GM18498 (cell line): ENCODE measurements around the gene KIDINS220.

Experiments
- ATAC-seq: cut with Tn5 transposase; IDR thresholded peaks from one replicate; pipeline ENCODE4 v1.9.1; 2021; ENCODE audit warnings: mild to moderate bottlenecking, moderate library complexity; ENCODE audit not compliant: unreplicated experiment

The KIDINS220 gene

DNA sequence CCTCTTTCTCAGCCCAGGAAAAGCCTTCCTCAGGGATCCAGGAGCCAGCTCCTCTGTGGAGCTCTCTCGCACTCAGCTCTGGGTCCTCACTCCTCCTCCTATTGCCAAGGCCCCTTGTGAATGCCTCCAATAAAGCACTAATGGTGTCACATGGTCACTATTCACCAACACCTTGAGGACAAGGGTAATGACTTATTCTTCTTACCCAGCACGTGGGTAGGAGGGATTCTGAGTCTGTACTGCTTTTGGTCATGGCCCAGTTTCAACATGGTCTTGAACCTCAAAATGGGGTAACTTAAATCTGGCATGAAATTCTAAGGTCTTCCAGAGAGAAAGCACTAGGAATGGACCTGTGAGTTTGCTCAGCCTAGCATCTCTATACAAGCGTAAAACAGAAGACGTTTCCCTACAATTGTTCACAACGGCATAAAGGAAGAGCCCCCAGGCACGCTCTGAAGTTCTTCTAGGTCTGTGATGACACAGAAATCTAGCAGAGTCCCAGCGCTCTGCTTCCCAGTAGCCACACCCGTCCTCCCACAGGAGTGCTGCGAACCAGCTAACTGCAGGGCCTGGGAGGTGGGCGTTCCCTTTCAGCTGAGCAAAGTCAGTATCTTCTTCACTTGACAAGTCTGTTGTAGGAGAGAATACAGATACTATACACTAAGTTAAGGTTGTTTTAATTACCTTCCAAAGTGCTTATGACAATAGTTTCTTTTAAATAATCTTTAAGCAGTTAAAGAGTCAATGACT is 14.6 kb upstream of the KIDINS220 start:
- ATAC-seq: no peak

- no peak for ATAC-seq
Observed at GRCh38 chr2:8850845-8851487, 13.6 kb upstream of the KIDINS220 start.

DNA sequence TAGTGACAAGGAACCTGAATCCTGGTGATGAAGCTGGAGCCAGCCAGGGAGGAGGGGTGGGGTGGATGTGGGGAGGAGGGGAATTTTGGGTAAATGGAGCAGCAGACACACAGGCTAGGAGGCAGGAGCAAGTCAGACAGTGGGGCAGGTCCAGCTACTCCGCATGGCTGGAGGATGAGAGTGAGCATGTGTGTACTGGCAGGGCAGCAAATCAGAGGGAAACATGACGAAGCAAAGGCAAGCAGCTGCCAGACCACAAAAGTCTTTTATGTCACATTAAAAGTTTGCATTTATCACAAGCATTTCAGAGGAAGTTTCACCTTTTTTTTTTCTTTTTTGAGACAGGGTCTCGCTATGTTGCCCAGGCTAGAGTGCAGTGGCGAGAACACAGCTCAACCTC is 11.9 kb upstream of the KIDINS220 start:
- no peak for ATAC-seq

DNA sequence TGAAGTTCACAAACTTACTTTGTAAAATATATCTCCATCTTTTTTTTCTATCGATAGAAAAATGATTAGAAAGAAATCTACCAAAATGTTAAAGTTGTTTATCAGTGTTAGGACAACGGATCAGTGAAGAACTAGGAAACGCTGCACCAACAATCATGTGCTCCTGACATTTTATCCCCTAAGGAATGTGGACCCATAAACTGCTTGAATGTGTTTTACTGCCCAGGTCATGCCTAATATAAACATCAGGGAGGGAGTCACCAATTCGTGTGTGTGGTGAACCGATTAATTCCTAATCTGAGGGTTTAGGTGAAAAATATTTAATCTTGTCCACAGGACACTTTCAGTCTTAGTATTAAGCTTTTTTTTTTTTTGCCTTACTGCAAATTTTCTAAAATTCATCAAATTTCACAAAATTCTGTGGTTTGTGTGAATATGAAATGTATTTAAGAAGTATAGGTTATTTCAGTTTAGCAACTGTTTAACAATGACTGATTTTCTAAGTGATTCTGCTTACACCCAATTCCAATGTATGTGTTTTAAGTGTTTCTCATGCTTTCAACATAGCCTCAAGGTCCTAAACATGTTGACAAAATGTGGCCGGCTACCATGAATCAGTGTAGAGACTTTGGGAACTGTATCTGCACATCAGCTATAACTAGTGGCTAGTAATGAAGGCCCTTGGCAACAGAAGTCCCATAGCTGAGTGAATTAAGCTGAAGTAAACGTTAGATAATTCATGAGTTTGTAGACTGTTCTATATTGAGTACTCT is 11.1 kb upstream of the KIDINS220 start:
- no peak for ATAC-seq

DNA sequence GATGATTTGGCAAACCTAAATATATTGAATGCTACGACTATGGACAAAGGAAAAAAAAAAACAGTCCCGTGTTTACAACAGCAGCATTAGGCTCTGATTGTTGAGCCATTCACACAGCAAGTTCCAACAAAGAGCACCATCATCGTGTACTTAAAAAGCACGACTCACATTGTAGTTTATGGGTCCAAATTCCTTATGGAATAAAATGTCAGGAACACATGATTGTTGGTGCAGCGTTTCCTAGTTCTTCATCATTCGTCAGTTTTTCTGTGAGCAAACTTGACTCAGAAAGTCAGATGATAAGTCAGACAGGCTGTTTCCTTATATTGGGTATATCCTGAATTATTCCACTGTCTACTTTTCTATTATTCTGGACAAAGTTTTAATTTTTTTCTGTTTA is 10.0 kb upstream of the KIDINS220 start:
- no peak for ATAC-seq

DNA sequence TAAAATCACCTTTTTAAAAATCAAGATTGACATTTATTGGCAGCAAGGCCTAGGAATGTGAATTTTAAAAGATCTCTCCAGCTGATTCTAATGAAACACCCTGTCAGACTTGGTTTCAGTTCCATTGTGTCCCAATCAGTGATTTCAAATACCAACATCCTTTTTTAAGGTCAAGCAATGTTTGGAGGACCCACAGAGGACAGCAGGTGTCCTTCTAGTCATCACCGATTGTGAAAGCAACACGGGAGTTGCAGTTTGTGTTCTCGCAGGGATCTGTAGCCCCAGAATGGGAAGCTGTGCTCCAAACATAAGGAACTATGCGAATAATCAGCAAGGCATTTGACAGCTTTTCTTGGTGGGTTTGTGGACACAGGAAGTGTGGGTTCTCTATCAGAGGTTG is 4.5 kb upstream of the KIDINS220 start:
- no peak for ATAC-seq

DNA sequence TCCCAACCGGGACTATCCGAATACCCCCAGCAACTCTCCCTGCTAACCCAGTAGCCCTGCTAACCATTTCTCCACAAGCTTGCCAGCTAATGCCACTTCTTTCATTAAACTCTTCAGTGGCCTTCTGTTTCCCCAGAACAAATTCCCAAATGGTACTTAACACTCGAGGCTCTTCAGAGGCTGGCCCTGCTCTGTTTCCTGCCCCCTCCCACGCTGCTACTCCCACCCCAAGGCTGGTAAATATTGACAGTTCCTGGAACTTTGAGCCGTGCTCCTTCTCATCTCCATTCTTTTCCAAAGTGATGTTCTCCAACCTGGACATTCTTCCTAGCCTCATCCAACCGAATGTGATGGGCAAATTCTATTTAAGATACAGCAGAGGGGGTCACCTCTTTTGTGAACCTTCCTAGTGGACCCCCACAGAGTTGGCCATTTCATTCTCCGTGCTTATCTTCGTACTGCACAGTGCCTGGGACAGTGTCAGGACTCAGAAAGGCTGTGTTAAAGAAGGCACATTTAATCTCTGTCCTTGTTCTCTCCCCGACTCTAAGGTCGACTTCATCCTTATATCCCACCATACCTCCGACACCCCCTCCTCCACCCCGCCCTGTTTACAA is 3.2 kb upstream of the KIDINS220 start:
- ATAC-seq: no peak

DNA sequence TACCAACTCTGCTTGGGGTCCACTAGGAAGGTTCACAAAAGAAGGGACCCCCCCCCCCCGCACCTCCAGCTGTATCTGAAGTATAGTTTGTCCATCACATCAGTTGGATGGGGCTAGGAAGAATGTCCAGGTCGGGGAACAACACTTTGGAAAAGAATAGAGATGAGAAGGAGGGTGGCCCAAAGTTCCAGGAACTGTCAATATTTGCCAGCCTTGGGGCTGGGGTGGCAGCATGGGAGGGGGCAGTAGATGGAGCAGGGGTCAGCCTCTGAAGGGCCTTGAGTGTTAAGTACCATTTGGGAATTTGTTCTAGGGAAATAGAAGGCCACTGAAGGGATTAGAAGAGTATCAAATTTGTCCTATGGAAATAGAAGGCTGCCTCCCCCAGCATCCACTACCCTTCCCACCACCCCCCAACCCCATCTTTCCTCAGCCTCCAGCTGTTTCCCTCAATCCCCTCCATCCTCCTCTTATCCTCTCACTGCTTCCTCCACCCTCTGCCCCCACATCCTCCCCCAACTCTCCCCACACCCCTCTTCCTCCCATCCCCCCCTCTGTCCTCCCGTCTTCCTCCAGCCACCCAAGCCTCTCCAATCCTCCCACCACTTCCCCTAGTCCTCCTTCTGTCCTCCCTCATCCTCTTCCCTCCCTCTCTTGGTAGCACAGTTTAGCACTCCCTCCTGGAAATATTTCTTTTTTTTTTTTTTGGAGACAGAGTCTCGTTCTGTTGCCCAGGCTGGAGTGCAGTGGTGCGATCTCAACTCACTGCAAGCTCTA is 2.0 kb upstream of the KIDINS220 start:
- ATAC-seq: no peak

DNA sequence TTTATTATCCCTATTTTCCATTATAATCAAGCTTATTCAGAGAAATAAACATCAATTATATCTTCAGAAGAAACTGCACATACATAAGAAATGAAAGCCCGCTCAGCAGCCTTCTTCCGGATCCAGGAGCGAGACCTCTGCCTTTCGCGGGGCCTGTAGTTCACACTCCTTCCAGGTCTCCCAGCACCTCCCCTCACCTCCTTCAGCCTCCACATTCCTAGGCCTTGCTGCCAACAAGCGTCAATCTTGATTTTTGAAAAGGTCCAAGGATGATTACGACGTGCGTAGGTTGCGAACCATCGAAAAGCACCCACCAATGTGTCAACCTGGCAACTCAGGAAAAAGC is 355 bp upstream of the KIDINS220 start:
- peak; percentile 8 for ATAC-seq

DNA sequence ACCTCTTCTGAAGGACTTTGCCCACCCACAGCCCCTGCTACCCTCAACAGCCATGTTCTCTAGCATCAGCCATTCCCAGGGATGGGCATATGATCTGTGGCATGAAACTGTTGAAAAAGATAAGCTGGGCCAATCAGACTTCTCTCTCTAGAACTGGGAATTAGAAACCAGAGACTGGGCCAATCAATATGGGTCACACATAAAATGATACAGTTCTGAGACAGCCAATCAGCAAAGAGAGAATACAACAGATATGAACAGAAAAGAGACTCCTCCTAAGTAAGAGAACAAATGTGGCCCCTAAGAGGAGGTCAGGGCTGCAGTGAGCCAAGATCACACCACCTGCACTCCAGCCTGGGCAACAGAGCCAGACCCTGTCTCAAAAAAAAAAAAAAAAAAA is 2.1 kb downstream of the KIDINS220 start:
- ATAC-seq: no peak

GRCh38 chr2:8833853-8834252 is 3.6 kb downstream of the KIDINS220 start:
- ATAC-seq: no peak

DNA sequence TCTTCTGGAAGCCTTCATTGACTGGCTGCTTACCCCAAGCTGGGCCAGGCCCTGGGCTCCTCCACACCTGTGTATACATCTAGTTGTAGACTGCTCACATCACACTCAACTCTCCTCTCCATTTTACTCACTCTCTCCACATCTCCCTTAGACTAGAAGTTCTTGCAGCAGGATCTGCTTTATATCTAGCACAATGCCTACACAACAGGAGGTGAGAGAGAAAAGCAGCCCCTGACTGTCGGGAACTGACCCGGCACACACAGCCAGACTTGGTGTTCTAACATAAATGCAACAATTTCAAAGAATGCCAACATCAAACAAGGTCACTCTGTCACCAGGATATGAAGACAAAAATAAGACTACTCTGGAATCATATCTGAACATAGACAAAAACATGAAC is 5.9 kb downstream of the KIDINS220 start:
- ATAC-seq: no peak

- ATAC-seq: no peak
Observed at GRCh38 chr2:8827729-8828128, 9.7 kb downstream of the KIDINS220 start.

DNA sequence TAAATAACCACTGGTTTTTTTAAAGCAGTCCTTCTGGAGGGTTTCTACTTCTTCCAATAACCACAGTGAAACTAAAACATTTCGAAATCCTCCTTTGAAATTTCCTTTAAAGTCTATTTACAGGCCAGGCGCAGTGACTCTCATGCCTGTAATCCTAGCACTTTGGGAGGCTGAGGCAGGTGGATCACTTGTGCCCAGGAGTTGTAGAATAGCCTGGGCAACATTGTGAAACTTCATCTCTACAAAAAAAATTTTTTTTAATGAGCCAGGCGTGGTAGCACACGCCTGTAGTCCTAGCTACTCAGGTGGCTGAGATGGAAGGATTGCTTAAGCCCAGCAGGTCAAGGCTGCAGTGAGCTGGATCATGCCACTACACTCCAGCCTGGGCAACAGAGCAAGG is 15.2 kb downstream of the KIDINS220 start:
- no peak for ATAC-seq

GRCh38 chr2:8821276-8822217 is 15.9 kb downstream of the KIDINS220 start:
- no peak for ATAC-seq

DNA sequence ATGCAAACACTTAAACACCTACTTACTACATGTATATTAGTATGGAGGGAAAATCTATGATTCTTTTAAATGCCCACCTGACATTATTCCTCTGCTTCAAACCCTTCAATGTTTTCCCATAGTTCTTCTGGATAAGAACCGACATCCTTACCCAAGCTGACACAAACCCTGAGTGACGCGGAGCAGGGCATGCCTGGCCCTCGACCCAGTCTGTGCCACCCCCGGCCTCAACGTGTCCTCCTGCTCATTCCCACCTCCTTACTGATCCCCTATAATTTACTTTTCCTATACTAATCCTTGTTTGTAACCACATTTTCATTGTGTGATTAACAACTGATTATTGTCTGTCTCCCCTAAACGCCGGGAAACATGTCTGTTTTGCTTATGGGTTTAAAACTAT is 17.5 kb downstream of the KIDINS220 start:
- no peak for ATAC-seq

GRCh38 chr2:8819194-8819593 is 18.2 kb downstream of the KIDINS220 start:
- no peak for ATAC-seq

DNA sequence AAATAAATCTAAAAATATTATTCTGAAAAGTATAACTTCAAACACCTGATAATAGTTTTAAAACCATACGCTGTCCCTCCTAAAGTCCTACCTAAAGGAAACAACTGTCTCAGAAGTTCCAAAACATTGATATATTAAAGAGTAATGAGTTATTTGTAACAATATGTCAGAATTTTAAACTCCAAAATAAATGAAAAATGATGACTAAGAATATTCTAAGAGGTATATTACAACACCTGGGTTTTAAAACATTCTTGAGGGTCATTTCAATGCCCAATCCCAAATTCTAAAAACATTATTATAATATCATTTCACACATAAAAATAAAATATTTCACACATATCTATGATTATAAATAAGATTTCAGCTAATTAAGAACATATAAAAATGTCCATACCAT is 20.2 kb downstream of the KIDINS220 start:
- ATAC-seq: no peak

DNA sequence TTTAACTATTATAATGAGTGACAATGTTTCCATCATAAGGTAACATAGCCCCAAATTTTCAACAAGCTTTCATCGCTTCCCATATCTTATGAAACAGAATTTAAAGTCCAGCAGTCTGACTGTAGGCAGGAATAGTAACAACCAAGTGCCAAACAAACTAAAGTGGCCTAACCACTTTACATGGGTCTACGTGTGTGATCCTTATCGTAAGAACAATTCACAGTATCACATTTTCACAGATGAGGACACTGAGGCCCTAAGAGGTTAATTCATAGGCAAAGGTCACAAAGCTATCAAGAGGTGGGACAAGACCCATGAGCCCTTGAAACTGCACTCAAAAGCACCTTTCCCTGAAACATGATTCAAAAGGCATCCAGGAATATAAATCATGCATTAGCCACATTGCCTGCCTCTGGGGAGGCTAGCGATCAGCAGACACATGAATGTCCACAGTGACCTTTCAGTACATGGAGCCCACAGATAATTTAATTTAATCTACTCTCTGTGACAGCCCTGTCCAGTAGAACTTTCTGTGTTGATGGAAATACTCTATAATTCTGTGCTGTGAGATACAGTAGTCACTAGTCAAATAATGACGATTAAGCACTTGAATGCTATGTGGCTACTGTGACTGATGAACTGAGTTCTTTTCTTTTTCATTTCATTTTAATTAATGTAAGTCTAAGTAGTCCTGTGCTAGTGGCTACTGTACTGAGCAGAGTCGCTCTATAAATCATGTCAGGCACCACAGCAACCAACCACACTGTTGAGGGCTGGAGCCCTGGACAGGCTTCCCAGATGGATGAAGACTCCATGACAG is 30.3 kb downstream of the KIDINS220 start:
- ATAC-seq: no peak
